Activated naive CD8-positive, alpha-beta T cell treated with anti-CD3 and anti-CD28 coated beads, Interleukin-2, amount 10 ng/mL, durations not matched to agents 7 days and 5 days (primary cell): ENCODE results near the gene MST1. TPM values are rescaled to one million over a fixed set of nuclear protein-coding genes. Genes with fewer than 3 reads are reported as not detected.

ENCODE experiments used
- ATAC-seq: fragments of 150-1000 bp; cut with Tn5 transposase; one replicate; pipeline ENCODE4 v1.10.0; 2021; ENCODE audit warnings: low read depth, moderate library complexity
- POLR2A ChIA-PET: fragments of 350-600 bp; sonication (Branson Sonifier 250); formaldehyde crosslinking; loops from one replicate; lab custom pipeline; 2021; ENCODE audit warnings: antibody characterized with exemption; lab: Charles Lee
- DNase-seq: peaks from one replicate; pipeline ENCODE4 v3.0.0; 2021
- H3K27ac Mint-ChIP-seq: one replicate; pipeline ENCODE4 v1.8.0; 2022; ENCODE audit warnings: mild to moderate bottlenecking, mixed read lengths
- H3K27me3 Mint-ChIP-seq: one replicate; pipeline ENCODE4 v1.8.0; 2022; ENCODE audit warnings: mild to moderate bottlenecking, moderate library complexity, mixed read lengths
- H3K36me3 Mint-ChIP-seq: one replicate; pipeline ENCODE4 v1.8.0; 2021; ENCODE audit warnings: mild to moderate bottlenecking, mixed read lengths
- H3K4me1 Mint-ChIP-seq: one replicate; pipeline ENCODE4 v1.8.0; 2021; ENCODE audit warnings: mixed read lengths
- H3K4me3 Mint-ChIP-seq: one replicate; pipeline ENCODE4 v1.8.0; 2022; ENCODE audit warnings: mild to moderate bottlenecking, moderate library complexity, mixed read lengths
- H3K9me3 Mint-ChIP-seq: one replicate; pipeline ENCODE4 v1.8.0; 2021; ENCODE audit warnings: mixed read lengths
- total RNA-seq, 2 experiments: library from RNA; stranded (reverse); gene quantifications; one replicate each; pipeline ENCODE4 v1.2.3, GENCODE V29; 2021

The MST1 gene
- total RNA-seq, 2 experiments from 2014 or later = 10.3 to 11.0 TPM

DNA sequence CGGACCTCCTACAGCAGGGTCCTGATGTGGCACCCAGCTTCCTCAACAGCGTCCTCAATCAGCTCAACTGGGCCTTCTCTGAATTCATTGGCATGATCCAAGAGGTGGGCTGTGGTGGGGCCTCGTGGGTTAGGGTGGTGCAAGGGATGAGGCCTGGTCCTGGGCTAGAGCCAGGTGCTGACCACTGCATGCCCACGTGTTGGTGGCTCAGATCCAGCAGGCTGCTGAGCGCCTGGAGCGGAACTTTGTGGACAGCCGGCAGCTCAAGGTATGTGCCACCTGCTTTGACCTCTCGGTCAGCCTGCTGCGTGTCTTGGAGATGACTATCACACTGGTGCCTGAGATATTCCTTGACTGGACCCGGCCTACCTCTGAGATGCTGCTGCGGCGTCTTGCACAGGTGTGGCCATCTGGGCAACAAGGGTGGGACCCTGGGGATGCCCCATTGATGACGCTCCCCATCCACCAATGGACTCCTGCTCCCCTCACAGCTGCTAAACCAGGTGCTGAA, 26.4 kb upstream of the MST1 start:
- H3K4me3 Mint-ChIP-seq = no peak overlapping the region
- no peak for ATAC-seq
- peaks cover 35% of the 10 kb centered on the region for H3K4me1 Mint-ChIP-seq
- no peaks in the 10 kb centered on the region for H3K9me3 Mint-ChIP-seq
- no peak for DNase-seq
- no peak overlapping the region for H3K27ac Mint-ChIP-seq
- peaks cover 5% of the 10 kb centered on the region for H3K36me3 Mint-ChIP-seq
- no peaks in the 10 kb centered on the region for H3K27me3 Mint-ChIP-seq
- POLR2A ChIA-PET = interaction anchor here (1.0 kb wide), 1 partner anchor 8 kb away, joined by 6 read pairs; the partner anchor contains the start of gene GMPPB

DNA sequence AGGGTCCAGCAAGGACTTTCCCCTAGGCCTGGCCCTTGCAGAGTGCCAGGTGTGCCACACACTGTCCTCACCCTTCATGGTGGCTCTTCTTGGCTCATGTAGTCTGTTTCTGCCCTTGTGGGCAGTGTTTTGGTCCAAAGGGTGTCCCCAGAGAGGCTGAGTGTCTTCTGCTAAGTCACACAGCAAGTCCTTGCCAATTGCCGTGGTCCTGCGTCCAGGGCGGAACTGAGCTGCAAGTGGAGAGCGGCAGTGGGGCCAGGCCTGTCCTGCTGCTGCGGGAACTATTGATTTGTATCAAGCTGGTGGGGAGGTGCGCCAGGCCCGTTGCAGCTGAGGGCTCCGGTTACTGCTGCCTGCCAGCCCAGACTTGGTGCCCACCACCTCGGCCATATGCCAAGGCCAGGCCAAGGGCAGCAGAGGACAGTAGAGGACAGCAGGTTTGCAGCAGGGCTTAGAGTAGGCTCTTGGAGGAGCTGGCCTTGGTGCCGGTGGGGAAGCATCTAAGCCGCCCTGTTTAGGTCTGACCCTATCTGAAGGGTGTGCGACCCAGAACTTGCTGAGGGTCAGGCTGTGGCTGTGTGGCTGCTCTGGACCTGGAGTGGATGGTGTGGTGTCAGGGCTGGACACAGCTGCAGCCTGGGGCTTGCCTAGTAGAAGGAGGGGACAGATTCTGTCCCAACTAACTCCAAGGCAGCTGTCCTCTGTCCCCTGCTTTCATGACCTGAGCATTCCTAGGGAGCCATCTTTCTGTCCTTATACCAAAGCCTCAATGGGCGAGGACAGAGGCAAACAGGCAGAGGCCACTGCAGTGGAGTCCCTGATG, 25.7 kb upstream of the MST1 start:
- ATAC-seq = no peak
- H3K27ac Mint-ChIP-seq = no peak overlapping the region
- no peaks in the 10 kb centered on the region for H3K9me3 Mint-ChIP-seq
- peaks cover 5% of the 10 kb centered on the region for H3K36me3 Mint-ChIP-seq
- H3K4me3 Mint-ChIP-seq = no peak overlapping the region
- H3K27me3 Mint-ChIP-seq = no peaks in the 10 kb centered on the region
- peaks cover 35% of the 10 kb centered on the region for H3K4me1 Mint-ChIP-seq
- no peak for DNase-seq
- POLR2A ChIA-PET = interaction anchor here (1.0 kb wide), 1 partner anchor 9 kb away, joined by 6 read pairs; the partner anchor contains the start of gene GMPPB

DNA sequence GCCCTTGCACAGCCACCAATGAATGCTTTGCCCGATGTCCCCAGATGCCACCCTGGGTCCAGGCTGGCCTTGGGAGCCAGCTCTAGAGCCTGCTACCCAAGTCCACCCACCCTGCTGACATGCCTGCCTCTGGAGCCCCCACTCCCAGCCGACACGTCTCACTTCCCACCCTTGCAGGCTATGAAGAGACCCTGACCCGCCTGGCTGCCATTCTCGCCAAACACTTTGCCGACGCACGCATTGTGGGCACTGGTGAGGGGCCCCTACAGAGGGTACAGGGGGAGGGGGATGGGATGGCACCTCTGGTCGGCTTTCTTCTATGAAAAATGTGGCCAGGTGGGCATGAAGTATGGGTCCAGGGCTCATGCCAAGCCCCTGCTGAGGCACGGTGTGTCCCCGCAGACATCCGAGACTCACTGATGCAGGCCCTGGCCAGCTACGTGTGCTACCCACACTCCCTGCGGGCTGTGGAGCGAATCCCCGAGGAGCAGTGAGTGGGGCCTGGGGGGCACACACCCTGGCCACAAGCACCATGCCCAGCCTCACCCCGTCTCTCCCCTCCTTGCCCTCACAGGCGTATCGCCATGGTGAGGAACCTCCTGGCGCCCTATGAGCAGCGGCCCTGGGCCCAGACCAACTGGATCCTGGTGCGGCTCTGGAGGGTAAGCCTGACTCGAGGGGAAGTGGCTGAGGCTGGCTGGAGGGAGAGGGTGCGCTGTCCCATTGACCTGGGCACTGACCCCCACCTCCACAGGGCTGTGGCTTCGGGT, 24.2 kb upstream of the MST1 start:
- no peak overlapping the region for H3K27ac Mint-ChIP-seq
- POLR2A ChIA-PET = interaction anchor here (1.1 to 1.5 kb wide), 2 partner anchors 10 to 11 kb away, joined by 3 to 9 read pairs; partner anchors contain the start of gene GMPPB
- DNase-seq = no peak

DNA sequence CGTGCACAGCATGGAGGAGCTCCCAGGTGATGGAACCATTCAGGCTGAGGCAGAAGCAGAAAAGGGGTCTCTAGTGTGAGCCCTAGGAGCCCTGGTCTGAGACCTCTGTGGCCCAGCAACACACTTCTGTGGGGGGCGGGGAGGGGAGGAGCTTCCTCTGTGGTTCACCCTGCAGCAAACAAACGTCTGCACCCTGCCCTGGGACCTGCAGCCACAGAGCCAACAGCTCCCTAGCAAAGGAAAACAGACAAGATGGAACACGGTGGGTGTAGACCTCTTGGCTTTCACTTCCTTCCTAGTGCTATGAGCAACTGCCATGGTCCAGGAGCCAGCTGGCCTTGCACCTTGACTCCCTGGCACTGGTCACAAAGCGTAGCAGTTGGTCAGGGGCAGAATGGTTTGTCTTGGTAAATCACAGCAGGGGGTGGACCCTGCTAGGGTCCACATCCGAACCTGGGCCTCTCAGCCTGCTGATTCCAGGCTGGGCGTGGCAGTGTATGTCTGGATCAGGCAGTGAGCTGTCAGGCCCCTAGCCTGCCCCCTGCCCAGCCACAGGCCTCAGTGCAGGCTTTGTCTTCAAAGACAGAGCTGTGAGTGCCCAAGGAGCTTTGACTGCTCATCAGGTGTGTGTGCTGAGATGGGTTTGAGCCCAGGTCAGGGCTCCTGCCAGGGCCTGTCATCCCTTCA, 23.5 kb upstream of the MST1 start:
- DNase-seq = peak; percentile 47
- ATAC-seq = peak; percentile 58
- Mint-ChIP-seq H3K36me3 (peaks cover 2% of the 10 kb centered on the region), H3K4me1 (peaks cover 24% of the 10 kb centered on the region), H3K4me3 (no peak overlapping the region), H3K9me3 (no peaks in the 10 kb centered on the region), H3K27ac (peak overlapping the region; percentile 65), H3K27me3 (no peaks in the 10 kb centered on the region)
- POLR2A ChIA-PET = interaction anchor here (1.1 to 1.5 kb wide), 4 partner anchors 10 to 15 kb away, joined by 3 to 9 read pairs (median 3); partner anchors contain the start of gene GMPPB

More for the DNA sequence above, 24.2 kb upstream of the MST1 start:
- Mint-ChIP-seq H3K9me3 (no peaks in the 10 kb centered on the region), H3K36me3 (peaks cover 3% of the 10 kb centered on the region), H3K4me3 (no peak overlapping the region), H3K27me3 (no peaks in the 10 kb centered on the region), H3K4me1 (peaks cover 25% of the 10 kb centered on the region)
- no peak for ATAC-seq

DNA sequence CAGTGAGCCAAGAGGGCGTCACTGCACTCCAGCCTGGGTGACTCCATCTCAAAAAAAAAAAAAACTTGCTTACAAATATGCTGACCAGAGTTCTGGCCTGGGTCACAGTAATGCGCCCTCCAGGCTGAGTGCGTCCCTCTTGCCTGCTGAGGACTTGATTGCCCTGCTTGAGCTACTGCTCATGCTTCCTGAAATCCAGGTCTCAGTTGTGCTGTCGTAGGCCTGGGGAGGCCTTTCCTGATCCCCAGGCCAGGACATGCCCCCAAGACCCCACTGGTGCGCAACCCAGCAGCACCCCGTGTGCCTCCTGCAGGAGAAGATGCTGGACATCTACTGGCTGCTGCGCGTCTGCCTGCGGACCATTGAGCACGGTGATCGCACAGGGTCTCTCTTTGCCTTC, 22.9 kb upstream of the MST1 start:
- DNase-seq (peak; percentile 26), ATAC-seq (no peak)
- Mint-ChIP-seq H3K27me3 (no peaks in the 10 kb centered on the region), H3K27ac (no peak overlapping the region), H3K36me3 (peaks cover 2% of the 10 kb centered on the region), H3K4me3 (peak overlapping the region; percentile 22), H3K4me1 (peaks cover 27% of the 10 kb centered on the region), H3K9me3 (no peaks in the 10 kb centered on the region)
- POLR2A ChIA-PET = interaction anchor here (1.2 to 1.5 kb wide), 3 partner anchors 12 to 14 kb away, joined by 3 to 9 read pairs (median 3); partner anchors contain the start of gene GMPPB

DNA sequence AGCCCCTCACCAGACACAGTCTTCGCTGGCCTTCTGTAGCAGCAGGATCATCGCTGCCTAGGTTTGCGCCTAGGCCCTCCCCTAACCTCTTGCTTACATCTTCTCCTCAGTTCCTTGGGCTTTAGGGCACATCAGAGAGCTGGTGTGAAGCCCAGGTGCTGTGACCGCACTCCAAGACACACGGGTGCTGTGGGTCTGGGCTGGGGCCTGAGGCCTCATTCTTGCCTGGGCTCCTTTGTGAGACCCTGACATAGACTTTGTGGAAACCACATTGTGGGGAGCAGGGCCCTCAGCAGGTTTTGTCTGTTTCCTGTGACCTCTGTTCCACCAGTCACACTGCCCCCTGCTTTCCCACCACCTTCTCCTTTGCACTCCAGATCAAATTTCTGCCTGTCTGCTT, 22.2 kb upstream of the MST1 start:
- peak; percentile 34 for DNase-seq
- peaks cover 27% of the 10 kb centered on the region for H3K4me1 Mint-ChIP-seq
- no peaks in the 10 kb centered on the region for H3K9me3 Mint-ChIP-seq
- POLR2A ChIA-PET = interaction anchor here (1.1 to 1.5 kb wide), 3 partner anchors 8 to 13 kb away, joined by 3 to 5 read pairs (median 3); partner anchors contain the start of gene AMIGO3
- peak overlapping the region; percentile 18 for H3K4me3 Mint-ChIP-seq
- peaks cover 2% of the 10 kb centered on the region for H3K36me3 Mint-ChIP-seq
- peak overlapping the region; percentile 71 for H3K27ac Mint-ChIP-seq
- ATAC-seq = peak; percentile 28
- no peaks in the 10 kb centered on the region for H3K27me3 Mint-ChIP-seq

DNA sequence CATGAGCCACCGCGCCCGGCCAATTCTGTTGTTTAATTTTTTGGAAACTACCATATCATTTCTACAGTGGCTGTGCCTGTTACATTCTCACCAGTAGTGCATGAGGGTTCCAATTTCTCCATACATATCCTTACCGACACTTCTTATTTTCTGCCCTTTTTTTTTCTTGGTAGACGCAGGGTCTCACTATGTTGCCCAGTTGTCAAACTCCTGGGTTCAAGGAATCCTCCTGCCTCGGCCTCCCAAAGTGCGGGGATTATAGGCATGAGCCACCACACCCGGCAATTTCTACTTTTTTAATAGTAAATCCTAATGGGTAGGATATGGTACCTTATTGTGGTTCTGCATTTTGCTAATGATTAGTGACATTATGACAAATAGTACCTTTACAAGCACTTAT, 20.6 kb upstream of the MST1 start:
- ATAC-seq (no peak), DNase-seq (no peak)
- no peak overlapping the region for H3K27ac Mint-ChIP-seq
- no peaks in the 10 kb centered on the region for H3K9me3 Mint-ChIP-seq
- POLR2A ChIA-PET = no interaction called here
- peaks cover 27% of the 10 kb centered on the region for H3K4me1 Mint-ChIP-seq
- H3K27me3 Mint-ChIP-seq = no peaks in the 10 kb centered on the region
- H3K36me3 Mint-ChIP-seq = no peaks in the 10 kb centered on the region
- H3K4me3 Mint-ChIP-seq = no peak overlapping the region

DNA sequence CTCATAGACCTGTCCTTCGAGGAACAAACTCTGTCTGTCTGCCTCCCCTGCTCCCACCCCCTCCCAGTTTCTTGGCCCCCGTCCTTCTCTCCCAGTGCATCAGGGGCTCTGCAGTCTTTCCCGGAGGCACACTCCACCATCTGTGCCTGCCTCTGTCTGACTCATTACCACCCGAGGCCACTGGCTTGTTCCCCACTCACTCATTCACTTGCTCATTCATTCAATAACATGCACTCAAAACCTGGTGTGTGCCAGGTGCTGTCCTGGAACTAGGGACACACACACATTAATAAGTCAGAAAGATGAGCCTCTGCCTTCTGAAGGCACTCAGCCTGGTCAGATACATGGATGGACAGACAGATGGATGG, 17.8 kb upstream of the MST1 start:
- no peak overlapping the region for H3K4me3 Mint-ChIP-seq
- POLR2A ChIA-PET = no interaction called here
- peaks cover 14% of the 10 kb centered on the region for H3K4me1 Mint-ChIP-seq
- ATAC-seq (no peak), DNase-seq (no peak)
- H3K27ac Mint-ChIP-seq = peak overlapping the region; percentile 54
- no peaks in the 10 kb centered on the region for H3K9me3 Mint-ChIP-seq
- no peaks in the 10 kb centered on the region for H3K27me3 Mint-ChIP-seq
- no peaks in the 10 kb centered on the region for H3K36me3 Mint-ChIP-seq

DNA sequence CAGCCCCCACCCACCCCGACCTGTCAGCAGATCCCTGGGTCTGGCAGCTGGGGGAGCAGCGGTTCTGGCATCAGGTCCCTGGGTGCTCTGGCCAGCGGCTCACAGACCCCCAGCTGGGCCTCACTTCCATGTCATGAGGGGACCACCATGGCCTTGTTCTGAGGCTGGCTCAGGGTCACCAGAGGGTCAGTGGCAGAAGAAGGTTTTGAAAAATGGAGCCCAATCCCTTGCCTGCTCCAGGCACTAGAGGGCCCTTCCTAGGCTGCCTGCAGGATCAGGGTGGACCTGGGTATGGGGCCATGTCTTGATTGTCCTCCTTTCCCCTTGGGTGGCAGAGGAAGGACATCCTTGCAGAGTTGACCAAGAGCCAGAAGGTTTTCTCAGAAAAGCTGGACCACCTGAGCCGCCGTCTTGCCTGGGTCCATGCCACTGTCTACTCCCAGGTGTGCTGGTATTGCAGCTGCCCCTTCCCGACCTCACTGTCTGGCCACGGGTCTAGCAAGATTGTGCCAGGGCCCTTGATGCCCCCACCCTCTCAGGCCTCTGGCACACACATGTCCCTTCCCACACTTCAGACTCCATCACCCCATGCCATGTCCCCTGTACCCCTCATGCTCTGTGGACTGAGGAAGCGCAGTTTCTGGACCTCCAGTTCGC, 17.3 kb upstream of the MST1 start:
- Mint-ChIP-seq H3K4me3 (no peak overlapping the region), H3K36me3 (no peaks in the 10 kb centered on the region), H3K27me3 (no peaks in the 10 kb centered on the region), H3K9me3 (no peaks in the 10 kb centered on the region), H3K4me1 (peaks cover 10% of the 10 kb centered on the region), H3K27ac (no peak overlapping the region)
- ATAC-seq = no peak
- POLR2A ChIA-PET = no interaction called here
- no peak for DNase-seq

DNA sequence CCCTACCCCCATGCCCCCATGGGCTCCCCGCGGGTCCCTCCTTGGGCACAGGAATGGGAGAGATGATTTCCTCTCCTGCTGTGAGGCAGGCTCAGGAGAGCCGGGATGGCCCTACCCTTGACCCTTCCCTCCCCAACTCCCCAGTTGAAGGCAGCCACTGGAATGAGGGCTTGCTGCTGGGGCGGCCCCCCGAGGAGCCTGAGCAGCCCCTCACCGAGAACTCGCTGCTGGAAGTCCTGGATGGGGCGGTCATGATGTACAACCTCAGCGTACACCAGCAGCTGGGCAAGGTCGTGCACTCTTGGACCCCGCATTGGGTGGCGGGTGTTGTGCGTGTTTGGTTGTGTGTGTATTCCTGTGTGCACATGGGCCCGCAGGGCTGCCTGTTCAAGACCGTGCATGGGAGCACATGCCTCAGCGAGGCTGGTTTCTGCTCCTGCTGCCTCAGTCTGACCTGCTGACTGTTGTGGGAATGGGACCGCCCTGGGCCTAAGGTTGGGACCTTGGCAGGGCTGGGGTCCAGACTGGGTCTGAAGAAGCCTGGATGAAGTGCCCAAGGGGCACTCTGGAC, 16.2 kb upstream of the MST1 start:
- DNase-seq = no peak
- no peaks in the 10 kb centered on the region for H3K36me3 Mint-ChIP-seq
- no peak for ATAC-seq
- no peak overlapping the region for H3K27ac Mint-ChIP-seq
- no peak overlapping the region for H3K4me3 Mint-ChIP-seq
- POLR2A ChIA-PET = interaction anchor here (0.6 kb wide), 1 partner anchor 549 kb away, joined by 6 read pairs; no protein-coding TSS in a partner anchor
- peaks cover 5% of the 10 kb centered on the region for H3K4me1 Mint-ChIP-seq
- no peaks in the 10 kb centered on the region for H3K27me3 Mint-ChIP-seq
- no peaks in the 10 kb centered on the region for H3K9me3 Mint-ChIP-seq

DNA sequence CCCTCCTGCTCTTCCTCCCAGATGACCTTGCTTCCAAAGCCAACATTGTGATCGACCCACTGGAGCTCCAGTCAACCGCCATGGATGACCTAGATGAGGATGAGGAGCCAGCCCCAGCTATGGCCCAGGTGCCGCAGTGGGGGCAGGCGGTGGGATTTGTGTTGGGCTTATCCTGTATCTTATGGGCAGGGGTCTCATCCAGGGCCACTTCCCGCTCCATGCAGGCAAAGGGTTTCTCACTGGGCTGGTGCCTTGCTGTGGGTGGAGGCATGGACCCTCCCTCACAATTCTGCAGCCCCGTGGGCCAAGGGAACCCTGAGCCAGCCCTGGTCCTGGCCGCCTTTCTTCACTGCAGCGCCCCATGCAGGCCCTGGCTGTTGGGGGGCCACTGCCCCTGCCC, 15.4 kb upstream of the MST1 start:
- no peak overlapping the region for H3K4me3 Mint-ChIP-seq
- H3K9me3 Mint-ChIP-seq = no peaks in the 10 kb centered on the region
- no peak for DNase-seq
- ATAC-seq = no peak
- H3K27me3 Mint-ChIP-seq = no peaks in the 10 kb centered on the region
- POLR2A ChIA-PET = no interaction called here
- H3K4me1 Mint-ChIP-seq = peaks cover 5% of the 10 kb centered on the region
- no peak overlapping the region for H3K27ac Mint-ChIP-seq
- no peaks in the 10 kb centered on the region for H3K36me3 Mint-ChIP-seq

DNA sequence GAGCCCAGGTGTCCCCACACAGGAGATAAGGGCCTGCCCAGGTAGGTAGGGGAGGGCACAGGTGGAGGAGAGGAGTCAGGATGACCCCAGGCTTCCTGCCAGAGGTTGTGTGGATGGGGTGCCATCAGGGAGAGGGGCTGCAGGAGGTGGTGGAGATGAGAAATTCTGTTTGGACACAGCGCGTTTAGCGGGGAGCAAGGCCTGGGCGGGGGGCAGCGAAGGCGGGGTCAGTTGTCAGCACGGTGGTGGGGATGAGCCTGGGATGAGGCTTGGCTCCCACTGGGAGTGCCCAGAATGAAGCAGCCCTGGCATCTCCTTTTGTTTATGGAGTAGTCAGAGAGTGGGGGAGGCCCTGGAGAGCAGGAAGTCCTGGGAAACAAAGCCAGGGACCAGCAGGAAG, 14.7 kb upstream of the MST1 start:
- DNase-seq (no peak), ATAC-seq (no peak)
- POLR2A ChIA-PET = interaction anchor here (1.0 to 1.4 kb wide), 2 partner anchors 99 to 141 kb away, joined by 3 to 5 read pairs; partner anchors contain the start of gene INKA1
- Mint-ChIP-seq H3K27me3 (no peaks in the 10 kb centered on the region), H3K4me1 (peaks cover 5% of the 10 kb centered on the region), H3K4me3 (no peak overlapping the region), H3K36me3 (no peaks in the 10 kb centered on the region), H3K27ac (peak overlapping the region; percentile 61), H3K9me3 (no peaks in the 10 kb centered on the region)
